WTC11 (cell line): Measurements from ENCODE around the gene KLLN.

ENCODE experiments used
- CREB1 ChIP-seq: sonication (generic); formaldehyde crosslinking; IDR thresholded peaks from 2 replicates; pipeline ENCODE4 v1.8.0; 2023; ENCODE audit warnings: mild to moderate bottlenecking, missing genetic modification reagents
- IRF2 ChIP-seq: sonication (generic); formaldehyde crosslinking; IDR thresholded peaks from 2 replicates; pipeline ENCODE4 v1.8.0; 2022; ENCODE audit warnings: low read depth, missing genetic modification reagents, borderline replicate concordance
- MYBL2 ChIP-seq: sonication (generic); formaldehyde crosslinking; IDR thresholded peaks from 2 replicates; pipeline ENCODE4 v1.8.1; 2023; ENCODE audit warnings: mild to moderate bottlenecking, moderate library complexity, missing genetic modification reagents
- NFE2L1 ChIP-seq: sonication (generic); formaldehyde crosslinking; IDR thresholded peaks from 2 replicates; pipeline ENCODE4 v1.8.1; 2023; ENCODE audit warnings: missing genetic modification reagents
- TP53 ChIP-seq: sonication (generic); formaldehyde crosslinking; IDR thresholded peaks from 2 replicates; pipeline ENCODE4 v1.8.1; 2023; ENCODE audit warnings: mild to moderate bottlenecking, missing genetic modification reagents
- ZNF219 ChIP-seq: sonication (generic); formaldehyde crosslinking; IDR thresholded peaks from 2 replicates; pipeline ENCODE4 v1.8.0; 2023; ENCODE audit warnings: missing genetic modification reagents, mild to moderate bottlenecking, borderline replicate concordance
- ZNF232 ChIP-seq: sonication (generic); formaldehyde crosslinking; IDR thresholded peaks from 2 replicates; pipeline ENCODE4 v1.8.0; 2022; ENCODE audit warnings: mild to moderate bottlenecking, missing genetic modification reagents
- ZNF263 ChIP-seq: sonication (generic); formaldehyde crosslinking; IDR thresholded peaks from 2 replicates; pipeline ENCODE4 v1.8.1; 2022; ENCODE audit warnings: low read depth, mild to moderate bottlenecking, moderate library complexity, missing genetic modification reagents
- TF ChIP-seq, protein P1 (sequence below): fragments of 200-600 bp; IDR thresholded peaks from 2 replicates; pipeline ENCODE4 v1.8.0; 2022; ENCODE audit warnings: antibody characterized with exemption
- TF ChIP-seq, protein P2 (sequence below): sonication (generic); formaldehyde crosslinking; IDR thresholded peaks from 2 replicates; pipeline ENCODE4 v1.8.1; 2023; ENCODE audit warnings: mild to moderate bottlenecking, missing genetic modification reagents
- TF ChIP-seq, protein P3 (sequence below): sonication (generic); formaldehyde crosslinking; IDR thresholded peaks from 2 replicates; pipeline ENCODE4 v1.8.0; 2022; ENCODE audit warnings: missing genetic modification reagents
- TF ChIP-seq, protein P4 (sequence below): sonication (generic); formaldehyde crosslinking; IDR thresholded peaks from 2 replicates; pipeline ENCODE4 v1.8.1; 2022; ENCODE audit warnings: missing genetic modification reagents, borderline replicate concordance

DNA sequence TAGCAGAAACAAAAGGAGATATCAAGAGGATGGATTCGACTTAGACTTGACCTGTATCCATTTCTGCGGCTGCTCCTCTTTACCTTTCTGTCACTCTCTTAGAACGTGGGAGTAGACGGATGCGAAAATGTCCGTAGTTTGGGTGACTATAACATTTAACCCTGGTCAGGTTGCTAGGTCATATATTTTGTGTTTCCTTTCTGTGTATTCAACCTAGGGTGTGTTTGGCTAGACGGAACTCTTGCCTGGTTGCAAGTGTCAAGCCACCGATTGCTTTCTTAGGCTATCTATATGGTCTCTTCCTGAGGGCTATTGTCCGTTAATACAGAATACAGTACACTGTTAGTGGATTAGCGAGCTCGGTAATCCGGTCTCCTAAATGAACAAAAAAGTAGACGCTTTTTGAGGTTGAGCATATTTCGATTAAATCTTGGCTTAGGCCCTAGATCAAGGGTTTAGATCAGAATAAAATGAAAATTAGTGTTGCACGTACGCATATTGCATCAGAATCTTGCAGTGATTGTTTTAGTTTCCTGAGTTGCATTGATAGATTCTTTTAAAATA is 1.2 kb upstream of the KLLN start:
- TF ChIP-seq ZNF232 (CRISPR knock-in tag) (no peak), ZNF263 (CRISPR knock-in tag) (no peak), NFE2L1 (CRISPR knock-in tag) (no peak), TP53 (CRISPR knock-in tag) (no peak), IRF2 (CRISPR knock-in tag) (no peak), MYBL2 (CRISPR knock-in tag) (no peak), CREB1 (CRISPR knock-in tag) (no peak), ZNF219 (no peak)
- TF ChIP-seq, protein P1, sequence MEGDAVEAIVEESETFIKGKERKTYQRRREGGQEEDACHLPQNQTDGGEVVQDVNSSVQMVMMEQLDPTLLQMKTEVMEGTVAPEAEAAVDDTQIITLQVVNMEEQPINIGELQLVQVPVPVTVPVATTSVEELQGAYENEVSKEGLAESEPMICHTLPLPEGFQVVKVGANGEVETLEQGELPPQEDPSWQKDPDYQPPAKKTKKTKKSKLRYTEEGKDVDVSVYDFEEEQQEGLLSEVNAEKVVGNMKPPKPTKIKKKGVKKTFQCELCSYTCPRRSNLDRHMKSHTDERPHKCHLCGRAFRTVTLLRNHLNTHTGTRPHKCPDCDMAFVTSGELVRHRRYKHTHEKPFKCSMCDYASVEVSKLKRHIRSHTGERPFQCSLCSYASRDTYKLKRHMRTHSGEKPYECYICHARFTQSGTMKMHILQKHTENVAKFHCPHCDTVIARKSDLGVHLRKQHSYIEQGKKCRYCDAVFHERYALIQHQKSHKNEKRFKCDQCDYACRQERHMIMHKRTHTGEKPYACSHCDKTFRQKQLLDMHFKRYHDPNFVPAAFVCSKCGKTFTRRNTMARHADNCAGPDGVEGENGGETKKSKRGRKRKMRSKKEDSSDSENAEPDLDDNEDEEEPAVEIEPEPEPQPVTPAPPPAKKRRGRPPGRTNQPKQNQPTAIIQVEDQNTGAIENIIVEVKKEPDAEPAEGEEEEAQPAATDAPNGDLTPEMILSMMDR: no peak
- TF ChIP-seq, protein P2, sequence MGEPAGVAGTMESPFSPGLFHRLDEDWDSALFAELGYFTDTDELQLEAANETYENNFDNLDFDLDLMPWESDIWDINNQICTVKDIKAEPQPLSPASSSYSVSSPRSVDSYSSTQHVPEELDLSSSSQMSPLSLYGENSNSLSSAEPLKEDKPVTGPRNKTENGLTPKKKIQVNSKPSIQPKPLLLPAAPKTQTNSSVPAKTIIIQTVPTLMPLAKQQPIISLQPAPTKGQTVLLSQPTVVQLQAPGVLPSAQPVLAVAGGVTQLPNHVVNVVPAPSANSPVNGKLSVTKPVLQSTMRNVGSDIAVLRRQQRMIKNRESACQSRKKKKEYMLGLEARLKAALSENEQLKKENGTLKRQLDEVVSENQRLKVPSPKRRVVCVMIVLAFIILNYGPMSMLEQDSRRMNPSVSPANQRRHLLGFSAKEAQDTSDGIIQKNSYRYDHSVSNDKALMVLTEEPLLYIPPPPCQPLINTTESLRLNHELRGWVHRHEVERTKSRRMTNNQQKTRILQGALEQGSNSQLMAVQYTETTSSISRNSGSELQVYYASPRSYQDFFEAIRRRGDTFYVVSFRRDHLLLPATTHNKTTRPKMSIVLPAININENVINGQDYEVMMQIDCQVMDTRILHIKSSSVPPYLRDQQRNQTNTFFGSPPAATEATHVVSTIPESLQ (CRISPR knock-in tag): no peak
- TF ChIP-seq, protein P3, sequence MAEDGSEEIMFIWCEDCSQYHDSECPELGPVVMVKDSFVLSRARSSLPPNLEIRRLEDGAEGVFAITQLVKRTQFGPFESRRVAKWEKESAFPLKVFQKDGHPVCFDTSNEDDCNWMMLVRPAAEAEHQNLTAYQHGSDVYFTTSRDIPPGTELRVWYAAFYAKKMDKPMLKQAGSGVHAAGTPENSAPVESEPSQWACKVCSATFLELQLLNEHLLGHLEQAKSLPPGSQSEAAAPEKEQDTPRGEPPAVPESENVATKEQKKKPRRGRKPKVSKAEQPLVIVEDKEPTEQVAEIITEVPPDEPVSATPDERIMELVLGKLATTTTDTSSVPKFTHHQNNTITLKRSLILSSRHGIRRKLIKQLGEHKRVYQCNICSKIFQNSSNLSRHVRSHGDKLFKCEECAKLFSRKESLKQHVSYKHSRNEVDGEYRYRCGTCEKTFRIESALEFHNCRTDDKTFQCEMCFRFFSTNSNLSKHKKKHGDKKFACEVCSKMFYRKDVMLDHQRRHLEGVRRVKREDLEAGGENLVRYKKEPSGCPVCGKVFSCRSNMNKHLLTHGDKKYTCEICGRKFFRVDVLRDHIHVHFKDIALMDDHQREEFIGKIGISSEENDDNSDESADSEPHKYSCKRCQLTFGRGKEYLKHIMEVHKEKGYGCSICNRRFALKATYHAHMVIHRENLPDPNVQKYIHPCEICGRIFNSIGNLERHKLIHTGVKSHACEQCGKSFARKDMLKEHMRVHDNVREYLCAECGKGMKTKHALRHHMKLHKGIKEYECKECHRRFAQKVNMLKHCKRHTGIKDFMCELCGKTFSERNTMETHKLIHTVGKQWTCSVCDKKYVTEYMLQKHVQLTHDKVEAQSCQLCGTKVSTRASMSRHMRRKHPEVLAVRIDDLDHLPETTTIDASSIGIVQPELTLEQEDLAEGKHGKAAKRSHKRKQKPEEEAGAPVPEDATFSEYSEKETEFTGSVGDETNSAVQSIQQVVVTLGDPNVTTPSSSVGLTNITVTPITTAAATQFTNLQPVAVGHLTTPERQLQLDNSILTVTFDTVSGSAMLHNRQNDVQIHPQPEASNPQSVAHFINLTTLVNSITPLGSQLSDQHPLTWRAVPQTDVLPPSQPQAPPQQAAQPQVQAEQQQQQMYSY (CRISPR knock-in tag): no peak
- TF ChIP-seq, protein P4, sequence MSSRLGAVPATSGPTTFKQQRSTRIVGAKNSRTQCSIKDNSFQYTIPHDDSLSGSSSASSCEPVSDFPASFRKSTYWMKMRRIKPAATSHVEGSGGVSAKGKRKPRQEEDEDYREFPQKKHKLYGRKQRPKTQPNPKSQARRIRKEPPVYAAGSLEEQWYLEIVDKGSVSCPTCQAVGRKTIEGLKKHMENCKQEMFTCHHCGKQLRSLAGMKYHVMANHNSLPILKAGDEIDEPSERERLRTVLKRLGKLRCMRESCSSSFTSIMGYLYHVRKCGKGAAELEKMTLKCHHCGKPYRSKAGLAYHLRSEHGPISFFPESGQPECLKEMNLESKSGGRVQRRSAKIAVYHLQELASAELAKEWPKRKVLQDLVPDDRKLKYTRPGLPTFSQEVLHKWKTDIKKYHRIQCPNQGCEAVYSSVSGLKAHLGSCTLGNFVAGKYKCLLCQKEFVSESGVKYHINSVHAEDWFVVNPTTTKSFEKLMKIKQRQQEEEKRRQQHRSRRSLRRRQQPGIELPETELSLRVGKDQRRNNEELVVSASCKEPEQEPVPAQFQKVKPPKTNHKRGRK (CRISPR knock-in tag): no peak
